ENCODE data around the gene MYO18B.

DNA sequence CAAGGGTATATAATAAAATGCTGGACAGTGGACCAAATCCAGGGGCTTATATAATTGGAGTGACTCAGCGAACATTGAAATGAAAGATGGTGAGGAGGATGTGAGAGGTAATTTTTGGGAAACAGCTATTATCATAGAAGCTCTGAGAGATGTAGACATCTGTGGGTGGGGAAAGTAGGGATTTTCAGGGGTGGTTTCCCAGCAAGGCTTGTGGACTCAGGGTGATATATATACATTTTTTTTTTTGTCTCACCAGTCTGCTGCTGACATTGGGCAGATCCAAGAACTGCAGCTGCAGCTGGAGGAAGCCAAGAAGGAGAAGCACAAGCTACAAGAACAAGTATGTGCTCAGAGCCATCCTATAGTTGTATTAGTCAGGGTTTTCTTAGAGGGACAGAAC is 208.1 kb downstream of the MYO18B start:
- TF ChIP-seq, protein P1, sequence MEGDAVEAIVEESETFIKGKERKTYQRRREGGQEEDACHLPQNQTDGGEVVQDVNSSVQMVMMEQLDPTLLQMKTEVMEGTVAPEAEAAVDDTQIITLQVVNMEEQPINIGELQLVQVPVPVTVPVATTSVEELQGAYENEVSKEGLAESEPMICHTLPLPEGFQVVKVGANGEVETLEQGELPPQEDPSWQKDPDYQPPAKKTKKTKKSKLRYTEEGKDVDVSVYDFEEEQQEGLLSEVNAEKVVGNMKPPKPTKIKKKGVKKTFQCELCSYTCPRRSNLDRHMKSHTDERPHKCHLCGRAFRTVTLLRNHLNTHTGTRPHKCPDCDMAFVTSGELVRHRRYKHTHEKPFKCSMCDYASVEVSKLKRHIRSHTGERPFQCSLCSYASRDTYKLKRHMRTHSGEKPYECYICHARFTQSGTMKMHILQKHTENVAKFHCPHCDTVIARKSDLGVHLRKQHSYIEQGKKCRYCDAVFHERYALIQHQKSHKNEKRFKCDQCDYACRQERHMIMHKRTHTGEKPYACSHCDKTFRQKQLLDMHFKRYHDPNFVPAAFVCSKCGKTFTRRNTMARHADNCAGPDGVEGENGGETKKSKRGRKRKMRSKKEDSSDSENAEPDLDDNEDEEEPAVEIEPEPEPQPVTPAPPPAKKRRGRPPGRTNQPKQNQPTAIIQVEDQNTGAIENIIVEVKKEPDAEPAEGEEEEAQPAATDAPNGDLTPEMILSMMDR (IDR thresholded peaks at IDR 0.05; ENCODE audit: extremely low read depth in 1 of 2, insufficient read depth in 1 of 2, low read depth in 1 of 2, low read length in 2 of 2), result no peak
- TF ChIP-seq POLR2A (IDR thresholded peaks at IDR 0.05; ENCODE audit: low read depth, low read length), result no peak
- TF ChIP-seq EZH2 (IDR thresholded peaks at IDR 0.05; ENCODE audit: borderline replicate concordance, low read depth, low read length, severe bottlenecking), result no peak
- no peak for TF ChIP-seq FOS (IDR thresholded peaks at IDR 0.05; ENCODE audit: borderline replicate concordance, insufficient read depth, low read length)

Data from endothelial cell of umbilical vein (primary cell).